ENCODE measurements around the gene MYO7A.

Gene MYO7A

DNA sequence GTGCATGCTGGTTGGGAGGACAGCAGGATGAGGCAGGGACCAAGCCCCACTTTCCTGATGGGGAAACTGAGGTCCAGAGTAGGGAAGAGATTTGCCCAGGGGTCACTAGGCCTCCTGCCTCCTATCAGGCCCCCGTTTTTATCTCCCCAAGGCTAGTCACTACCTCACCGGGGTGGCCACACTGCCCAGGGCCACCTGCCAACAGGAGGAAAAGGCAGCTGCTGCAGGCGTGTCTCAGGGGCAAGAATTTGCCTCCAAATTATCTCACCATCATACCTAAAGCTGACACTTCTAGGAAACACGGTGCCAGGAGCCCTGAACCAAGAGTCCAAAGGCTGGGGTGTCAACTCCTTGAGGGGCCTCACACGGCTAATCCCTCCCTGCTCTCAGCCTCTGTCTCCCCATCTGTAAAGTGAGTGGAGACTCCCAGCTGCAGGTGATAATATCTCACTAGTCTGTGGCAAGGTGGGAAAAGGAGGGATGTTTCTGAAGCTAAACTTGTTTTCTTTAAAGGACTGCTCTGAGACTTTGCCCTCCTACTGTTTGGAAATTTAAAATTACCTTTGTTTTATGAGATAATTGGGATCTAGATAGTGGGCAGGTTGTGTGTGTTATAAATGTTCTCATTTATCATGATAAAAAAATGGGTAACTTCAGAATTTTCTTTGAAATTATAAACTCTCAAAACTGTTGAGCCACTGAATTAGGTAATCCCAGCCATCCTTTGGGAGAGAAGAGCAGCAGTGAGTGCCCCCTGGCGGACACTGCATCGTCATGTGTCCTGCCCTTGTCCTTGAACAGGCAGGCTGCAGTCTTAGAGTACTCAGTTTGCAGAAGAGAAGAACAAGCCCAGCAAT, 60.0 kb downstream of the MYO7A start:
- peak; percentile 75 to 83 for DNase-seq

- DNase-seq = no peak
These were observed 60.8 kb downstream of the MYO7A start for GRCh38 chr11:77188633-77189491.

GRCh38 chr11:77189588-77190210, 61.7 kb downstream of the MYO7A start:
- DNase-seq = no peak

DNA sequence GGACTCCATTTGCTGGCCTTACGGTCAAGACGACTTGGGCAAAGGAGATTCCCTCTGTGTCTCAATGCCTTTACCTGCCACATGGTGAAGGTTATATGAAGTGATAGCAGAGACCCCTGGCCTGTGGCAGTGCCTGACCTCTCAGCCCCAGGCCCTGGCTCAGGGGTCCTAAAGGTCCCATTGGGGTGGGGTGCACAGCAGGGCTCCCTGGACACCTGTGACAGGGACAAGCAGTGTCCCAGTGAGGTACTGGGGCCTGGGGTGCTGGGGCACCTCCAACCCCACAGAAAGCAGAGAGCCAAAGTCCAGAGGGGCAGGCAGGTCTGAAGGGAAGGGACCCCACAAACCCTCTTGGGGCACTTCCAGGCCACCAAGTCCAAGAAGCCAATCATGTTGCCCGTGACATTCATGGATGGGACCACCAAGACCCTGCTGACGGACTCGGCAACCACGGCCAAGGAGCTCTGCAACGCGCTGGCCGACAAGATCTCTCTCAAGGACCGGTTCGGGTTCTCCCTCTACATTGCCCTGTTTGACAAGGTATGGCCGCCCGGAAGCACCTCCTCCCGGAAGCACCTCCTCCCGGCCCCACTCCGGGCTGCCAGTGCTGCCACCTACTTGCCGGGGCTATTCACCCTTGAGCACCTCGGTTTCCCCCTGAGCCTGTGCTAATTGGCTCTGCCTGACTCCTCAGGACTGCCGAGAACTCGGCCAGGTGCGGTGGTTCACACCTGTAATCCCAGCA, 62.5 kb downstream of the MYO7A start:
- no peak for DNase-seq

DNA sequence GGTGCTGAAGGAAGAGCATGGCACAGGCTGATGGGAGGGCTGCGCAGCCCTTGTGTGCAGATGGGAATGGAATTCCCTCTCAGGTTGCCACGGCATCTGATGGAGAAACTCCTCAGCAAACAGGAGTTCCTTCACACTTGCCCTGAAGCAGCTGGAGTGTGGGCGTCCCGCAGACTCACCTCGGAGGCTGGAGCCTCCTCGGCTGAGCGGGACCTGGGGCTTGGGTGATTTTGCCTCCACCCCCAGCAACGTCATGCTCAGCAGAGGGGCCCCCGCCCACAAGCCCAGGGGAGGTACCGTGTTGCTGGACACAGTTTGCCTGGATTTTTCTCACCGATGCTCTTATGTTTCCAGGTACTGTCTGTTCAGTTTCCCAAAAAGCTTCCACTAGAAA, 63.4 kb downstream of the MYO7A start:
- no peak for DNase-seq

DNA sequence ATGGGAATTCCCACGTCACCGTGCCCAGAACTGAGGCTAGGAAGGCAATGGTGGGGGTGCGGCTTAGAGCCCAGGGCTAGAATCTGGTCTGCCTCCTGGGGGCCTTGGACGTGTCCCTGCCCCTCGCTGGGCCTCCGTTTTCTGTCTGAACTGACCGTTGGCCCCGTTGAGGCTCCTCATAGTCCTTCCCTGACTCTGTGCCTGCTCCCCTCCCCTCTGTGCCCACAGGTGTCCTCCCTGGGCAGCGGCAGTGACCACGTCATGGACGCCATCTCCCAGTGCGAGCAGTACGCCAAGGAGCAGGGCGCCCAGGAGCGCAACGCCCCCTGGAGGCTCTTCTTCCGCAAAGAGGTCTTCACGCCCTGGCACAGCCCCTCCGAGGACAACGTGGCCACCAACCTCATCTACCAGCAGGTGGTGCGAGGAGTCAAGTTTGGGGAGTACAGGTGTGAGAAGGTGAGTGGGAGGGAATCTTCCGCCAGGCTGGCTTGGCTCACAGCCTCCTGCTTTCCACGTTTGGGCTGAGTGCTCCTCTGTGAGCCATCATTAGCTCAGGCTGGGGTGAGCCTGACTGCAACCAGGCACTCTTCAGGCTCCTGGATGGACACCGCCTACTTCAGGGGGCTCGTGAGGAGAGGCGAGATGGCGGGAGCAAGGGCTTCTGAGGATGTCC, 63.9 kb downstream of the MYO7A start:
- DNase-seq = peak; percentile 57 to 66

GRCh38 chr11:77193167-77193566, 65.1 kb downstream of the MYO7A start:
- DNase-seq = no peak

DNA sequence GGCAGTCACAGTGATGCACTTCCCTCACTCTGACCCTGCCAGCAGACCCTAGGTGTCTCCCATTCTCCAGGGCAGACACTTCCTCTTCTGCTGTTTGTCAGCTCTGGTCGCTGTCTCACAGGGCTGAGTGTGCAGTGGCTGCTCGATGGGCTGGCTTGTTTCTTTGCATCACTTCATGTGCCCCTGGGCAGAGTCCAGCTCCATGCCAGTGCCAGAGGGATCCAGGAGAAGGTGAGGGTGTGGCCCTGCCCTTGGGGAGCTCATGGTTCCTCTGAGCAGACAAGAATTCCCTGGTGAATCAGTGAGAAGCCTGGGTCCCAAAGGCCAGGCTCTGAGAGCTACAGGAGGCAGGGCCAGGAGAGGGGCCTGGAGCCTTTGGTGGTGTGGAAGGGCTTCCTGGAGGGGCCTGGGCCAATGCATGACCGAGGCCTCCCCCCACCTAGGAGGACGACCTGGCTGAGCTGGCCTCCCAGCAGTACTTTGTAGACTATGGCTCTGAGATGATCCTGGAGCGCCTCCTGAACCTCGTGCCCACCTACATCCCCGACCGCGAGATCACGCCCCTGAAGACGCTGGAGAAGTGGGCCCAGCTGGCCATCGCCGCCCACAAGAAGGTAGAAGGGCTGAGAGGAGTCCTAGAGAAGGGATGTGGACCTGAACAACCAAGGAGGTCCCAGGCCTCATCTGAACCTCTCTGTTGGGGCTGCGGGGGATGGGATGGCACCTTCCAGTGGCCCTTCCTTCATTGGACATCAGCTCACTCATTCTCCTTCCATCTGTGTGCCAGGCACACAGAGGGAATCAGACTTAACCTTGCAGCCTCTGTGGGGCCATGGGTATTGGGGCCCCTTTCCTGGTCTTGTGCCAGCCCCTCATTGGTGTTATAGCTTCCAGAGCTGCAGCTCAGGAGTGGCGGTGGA, 66.1 kb downstream of the MYO7A start:
- DNase-seq = no peak

- DNase-seq = no peak
These were observed 67.2 kb downstream of the MYO7A start for GRCh38 chr11:77195071-77195755.

GRCh38 chr11:77196961-77197360, 68.9 kb downstream of the MYO7A start:
- no peak for DNase-seq

DNA sequence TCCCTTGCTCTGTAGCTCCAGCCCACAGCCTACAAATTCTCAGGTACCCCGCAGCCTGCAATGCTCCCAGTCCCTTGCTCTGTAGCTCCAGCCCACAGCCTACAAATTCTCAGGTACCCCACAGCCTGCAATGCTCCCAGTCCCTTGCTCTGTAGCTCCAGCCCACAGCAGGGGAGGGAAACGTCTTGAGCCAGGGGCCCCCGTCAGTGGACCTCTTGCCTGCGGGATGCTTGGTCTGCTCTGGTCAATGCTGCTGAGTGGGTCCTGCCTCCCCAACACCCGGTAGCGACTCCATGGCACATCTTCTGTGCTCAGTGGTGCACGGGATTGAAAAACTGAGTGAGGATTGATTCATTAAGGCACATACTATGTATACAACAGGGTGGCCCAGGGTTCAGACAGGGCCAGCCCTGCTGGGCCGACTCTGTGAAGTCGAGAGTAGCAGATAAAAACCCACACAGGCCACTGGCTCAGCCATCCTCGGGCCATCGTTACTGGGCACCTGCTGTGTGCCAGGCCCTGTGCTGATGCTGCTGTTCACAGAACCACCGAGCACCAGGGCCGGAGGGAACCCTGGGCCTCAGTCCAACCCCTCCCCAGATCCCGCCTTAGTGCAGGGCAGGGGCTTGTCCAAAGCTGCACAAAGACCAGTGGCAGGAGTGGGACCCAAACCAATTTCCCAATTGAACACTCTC, 69.7 kb downstream of the MYO7A start:
- no peak for DNase-seq

DNA sequence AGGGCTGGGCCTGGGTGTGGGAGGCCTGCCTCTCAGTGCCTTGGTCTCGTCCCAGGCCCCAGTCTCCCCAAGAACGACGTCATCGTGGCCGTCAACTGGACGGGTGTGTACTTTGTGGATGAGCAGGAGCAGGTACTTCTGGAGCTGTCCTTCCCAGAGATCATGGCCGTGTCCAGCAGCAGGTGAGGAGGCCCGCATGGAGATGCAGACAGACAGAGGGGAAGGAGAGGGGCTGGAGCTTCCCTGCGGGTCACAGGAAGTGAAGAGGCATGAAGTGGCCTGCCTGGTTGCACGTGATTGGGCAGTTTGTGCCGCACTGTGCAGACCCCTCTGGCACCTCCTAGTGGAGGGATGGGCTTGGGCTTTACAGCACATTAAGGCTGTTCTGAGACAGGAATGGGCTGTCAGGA, 70.4 kb downstream of the MYO7A start:
- peak; percentile 30 to 47 for DNase-seq

- DNase-seq = no peak
These were observed 71.2 kb downstream of the MYO7A start for GRCh38 chr11:77199137-77199745.

DNA sequence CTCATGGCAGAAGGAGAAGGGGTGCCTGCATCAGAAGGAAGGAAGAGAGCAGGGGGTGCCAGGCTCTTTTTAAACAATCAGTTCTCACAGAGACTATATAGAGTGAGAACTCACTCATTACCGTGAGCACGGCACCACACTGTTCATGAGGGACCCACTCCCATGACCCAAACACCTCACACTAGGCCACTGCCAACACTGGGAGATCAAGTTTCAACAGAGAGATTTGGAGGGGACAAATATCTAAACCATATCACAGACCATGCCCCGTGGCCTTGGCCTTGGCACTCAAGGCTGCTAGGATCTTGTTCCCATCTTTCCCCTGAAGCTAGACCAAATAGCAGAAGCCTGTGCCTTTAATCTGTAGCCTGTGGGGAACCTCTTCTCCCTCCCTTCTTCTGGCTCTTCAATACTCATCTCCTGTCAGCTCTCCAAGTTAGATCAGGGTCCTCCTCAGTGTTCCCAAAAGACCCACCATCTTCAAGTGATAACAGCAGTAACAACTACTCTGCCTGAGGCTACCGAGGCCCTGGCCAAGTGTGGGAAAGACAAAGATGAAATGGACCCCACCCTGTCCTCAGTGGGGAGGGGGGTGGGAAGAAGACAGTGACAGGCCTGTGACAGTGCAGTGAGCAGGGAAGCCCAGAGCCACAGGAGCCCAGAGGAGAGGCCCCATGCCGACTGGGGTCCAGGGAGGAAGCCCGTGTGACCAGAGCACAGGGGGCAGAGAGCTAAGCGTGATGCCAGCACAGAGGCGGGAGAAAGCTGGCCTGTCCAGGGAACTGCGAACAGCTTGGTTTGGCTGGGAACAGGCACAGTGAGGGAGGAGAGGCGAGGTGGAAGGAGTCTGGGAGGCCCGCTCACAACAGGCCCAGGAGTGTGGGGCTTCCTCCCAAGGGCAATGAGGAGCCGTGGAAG, 72.6 kb downstream of the MYO7A start:
- no peak for DNase-seq

GRCh38 chr11:77201370-77201769, 73.3 kb downstream of the MYO7A start:
- no peak for DNase-seq

DNA sequence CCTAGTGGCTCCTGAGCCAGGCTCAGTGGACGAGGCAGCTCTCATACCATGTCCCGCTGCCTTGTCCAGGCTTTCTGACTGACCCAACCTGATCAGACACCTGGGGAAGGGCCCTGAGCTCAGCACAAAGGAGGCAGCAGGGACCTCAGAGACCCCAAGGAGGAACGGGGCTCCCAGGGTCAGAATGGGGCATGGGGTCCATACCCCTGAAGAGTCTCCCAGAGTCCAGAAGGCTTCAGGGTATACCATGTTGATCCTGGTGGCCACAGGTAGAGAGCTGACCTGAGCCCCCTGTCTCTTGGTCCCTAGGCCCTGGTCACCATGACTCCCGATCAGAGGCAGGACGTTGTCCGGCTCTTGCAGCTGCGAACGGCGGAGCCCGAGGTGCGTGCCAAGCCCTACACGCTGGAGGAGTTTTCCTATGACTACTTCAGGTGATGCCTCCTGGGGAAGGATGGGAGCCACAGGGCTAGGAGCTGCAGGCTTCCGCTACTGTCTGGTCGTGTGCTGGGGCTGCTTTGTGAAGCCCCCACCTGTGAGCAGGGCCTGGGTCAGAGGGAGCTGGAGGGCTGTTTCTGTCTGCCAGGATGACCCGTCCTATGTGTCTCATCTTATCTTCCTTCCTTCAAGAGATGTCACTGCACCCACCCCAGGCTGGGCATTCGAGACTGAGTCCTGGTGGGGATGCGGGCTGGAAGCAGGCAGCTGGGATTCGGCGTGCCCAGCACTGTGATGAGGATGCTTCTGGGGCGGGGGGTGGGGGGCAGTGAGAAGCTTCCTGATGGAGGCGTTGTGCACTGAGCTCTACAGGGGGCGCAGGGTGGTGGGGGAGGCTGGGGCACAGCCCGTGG, 74.2 kb downstream of the MYO7A start:
- no peak for DNase-seq

Measured in activated CD4-positive, alpha-beta T cell treated with anti-CD3 and anti-CD28 coated beads, Interleukin-2, amount 50 U/mL, for 48 hours (primary cell).